Endometrium (tissue), 2 donors: ENCODE data around the gene CCDC102A.

Experiments
- FAIRE-seq: peaks from 2 replicates; lab custom pipeline; 2012; peaks lifted over from hg19 to GRCh38; lab: Jason Lieb, UNC
- donor health status: control.
- donor health status: control.

The CCDC102A gene

DNA sequence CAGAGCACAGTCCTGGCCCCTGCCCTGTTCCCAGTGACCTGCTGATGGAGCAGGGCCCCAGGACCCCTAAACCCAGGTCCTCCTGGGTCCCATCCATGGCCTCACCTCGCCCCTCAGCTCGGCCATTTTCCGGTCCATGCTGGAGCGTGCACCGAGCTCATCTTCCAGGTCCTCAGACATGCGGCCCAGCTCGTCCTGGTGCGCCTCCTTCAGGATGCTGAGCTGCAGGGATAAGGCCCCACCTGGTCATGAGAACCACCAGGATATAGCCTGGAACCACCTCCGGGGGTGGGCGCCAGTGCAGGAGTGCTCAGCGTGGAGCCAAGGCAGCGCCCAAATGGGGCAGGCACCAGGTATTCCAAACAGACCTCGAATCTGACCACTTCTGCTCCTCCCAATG lies 17.9 kb downstream of the CCDC102A start:
- no peak for FAIRE-seq

DNA sequence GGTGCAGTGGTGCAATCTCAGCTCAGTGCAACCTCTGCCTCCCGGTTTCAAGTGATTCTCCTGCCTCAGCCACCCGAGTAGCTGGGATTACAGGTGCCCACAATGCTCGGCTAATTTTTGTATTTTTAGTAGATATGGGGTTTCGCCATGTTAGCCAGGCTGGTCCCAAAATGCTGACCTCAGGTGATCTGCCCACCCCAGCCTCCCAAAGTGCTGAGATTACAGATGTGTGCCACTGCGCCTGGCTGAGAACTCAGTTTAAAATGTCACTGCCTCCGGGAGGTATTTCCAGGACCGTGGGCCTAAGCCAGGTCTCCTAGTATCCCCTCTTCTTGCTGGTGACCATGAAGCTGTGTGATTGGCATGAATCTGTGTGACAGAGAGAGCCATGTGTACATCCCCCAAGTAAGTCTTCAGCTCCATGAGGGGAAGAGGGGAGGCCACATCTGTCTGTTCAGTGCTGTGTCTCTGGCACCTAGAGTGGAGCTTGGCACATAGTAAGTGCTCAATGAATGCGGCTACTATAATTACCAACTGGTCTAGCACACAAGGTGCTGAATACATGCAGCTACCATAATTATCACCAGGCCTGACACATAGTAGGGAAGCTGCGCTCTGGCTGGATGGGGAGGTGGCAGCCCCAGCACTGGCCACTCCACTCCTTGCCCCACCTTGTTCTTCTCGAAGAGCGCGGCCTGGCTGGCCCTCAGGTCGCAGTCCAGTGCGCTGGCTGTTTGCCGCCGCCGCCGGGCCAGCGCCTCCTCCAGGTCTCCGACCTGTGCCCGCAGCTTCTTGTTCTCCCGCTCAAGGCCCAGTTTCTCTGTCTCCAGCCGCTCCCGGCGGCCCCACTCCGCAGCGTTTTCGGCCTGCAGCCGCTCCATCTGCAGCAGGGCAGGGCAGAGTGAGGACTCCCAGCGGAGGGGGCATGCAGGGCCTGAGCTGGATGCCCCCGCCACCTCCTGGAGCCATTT lies 18.7 kb downstream of the CCDC102A start:
- FAIRE-seq: no peak

DNA sequence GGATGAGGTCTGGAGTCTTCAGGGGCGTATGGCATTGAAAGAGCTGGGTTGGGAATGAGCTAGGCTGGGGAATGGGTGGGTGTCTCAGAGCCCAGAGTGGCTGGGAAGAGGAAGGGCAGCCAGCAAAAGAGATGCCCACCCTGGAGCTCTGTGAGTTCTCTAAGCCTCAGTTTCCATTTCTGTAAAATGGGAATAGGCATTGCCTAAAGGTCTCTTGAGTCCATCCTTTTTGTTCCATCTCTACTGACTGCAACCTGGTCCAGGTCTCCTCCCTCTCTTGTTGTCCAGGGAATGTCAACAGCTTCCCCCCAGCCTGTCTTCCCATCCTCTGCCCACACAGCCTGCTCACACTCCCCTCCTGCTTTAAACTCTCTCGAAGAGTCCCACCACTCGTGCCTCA lies 19.6 kb downstream of the CCDC102A start:
- no peak for FAIRE-seq

DNA sequence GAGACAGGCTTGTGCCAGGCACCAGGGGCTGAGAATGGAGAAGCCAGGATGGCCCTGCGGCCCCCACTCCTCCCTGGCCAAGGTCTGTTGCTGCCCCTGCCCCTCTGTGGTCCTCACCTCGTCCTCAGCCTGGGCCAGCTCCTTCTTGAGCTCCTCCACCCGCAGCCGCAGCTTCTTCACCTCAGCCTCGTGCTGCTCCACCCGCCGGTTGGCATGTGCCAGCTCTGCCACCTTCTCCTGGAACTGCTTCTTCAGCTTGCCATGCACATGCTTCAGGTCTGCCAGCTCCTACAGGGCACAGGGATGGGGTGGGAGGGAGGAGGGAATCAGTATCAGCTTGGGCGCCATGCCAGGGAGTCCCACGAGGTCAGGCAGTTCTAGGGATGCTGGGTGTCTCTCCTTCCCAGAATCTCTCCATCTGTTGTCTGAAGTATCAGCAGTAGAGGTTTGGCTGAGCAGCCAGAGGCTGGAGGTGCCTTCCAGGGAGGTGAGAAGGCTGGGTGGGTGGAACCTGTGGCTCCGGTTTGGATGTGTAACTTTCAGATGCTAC lies 20.1 kb downstream of the CCDC102A start:
- FAIRE-seq: no peak

DNA sequence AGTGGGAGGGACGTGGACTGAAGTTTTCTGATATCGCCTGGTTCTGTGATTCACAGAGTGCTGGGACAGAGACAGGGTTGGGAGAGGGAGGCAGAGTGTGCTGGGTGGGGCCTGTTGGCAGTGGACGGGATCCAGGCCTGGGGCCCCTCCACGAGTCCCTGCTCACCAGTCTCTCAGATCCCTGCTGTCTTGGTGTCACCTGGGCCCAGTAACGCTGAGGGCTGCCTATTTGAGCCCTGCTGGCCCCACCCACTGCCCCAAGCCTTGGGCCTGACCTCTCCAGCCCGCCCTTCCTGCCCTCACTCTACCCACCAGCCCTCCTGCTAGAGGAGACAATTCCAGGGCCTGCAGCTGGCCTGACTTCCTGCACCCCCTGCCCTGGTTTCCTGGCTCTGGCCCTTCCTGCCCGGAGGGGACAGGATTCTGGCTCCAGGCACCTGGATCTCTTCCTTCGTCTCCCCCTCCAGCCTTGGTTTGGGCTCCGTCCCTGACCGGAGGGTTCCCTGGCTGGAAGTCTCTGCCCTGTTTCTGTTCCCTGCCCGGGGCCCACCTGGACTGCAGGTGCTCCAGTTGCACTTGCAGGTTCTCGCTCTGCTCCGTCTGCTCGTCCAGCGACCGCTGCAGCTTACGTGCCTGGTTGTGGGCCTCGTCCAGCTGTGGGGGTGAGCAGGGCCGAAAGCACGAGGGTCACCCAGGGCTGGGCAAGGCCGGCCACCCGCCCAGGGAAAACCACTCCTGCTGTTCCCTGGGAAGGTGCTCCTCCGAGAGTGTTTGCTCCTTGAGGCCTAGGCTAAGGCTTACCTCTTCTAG lies 21.4 kb downstream of the CCDC102A start:
- FAIRE-seq: no peak

DNA sequence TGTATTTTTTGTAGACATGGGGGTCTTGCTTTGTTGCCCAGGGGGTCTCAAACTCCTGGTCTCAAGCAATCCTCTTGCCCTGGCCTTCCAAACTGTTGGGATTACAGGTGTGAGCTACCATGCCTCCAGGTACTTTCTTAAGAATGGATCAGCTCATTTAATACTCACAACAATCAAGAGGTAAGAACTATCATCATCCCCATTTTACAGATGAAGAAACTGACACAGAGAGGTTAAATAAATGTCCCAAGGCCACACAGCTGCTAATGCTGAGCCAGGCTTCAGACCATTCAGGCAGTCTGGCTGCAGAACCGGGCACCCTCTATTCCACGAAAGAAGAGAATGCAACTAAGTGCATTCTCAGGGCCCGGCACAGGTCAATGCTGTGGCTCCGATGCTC lies 22.0 kb downstream of the CCDC102A start:
- no peak for FAIRE-seq

DNA sequence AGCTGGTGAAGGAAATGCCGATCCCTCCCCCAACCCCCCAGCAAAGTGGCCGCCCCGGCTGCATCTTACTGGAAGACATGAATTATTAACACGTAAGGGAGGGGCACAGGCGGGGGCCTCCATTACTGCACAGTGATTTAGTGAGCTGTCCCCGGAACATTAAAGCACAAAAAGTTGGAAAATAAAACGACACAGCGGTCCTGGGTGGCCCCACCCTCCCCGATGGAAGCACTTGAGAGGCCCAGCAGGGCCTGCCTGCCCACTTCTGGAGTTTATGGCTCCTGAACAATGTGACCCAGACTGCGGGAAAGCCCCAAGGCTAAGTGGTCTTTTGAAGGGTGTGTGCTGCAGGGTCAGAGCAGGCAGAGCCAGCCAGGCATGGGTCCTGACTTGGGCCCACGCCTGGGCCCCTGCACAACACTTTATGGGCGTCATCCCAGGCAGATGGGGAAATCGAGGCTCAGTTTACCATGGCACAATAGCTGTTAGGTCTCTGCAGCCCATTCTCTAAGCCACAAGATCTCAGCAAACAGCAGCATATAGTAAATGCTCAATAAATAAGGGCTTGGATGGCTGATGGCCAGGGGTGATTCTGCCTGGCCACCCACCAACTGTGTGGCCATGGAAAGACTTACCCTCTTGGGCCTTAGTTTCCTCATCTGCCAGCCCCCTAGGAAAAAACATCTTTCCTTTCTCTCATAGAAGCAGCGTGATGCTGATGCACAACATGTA lies 22.8 kb downstream of the CCDC102A start:
- FAIRE-seq: peak; percentile 86

DNA sequence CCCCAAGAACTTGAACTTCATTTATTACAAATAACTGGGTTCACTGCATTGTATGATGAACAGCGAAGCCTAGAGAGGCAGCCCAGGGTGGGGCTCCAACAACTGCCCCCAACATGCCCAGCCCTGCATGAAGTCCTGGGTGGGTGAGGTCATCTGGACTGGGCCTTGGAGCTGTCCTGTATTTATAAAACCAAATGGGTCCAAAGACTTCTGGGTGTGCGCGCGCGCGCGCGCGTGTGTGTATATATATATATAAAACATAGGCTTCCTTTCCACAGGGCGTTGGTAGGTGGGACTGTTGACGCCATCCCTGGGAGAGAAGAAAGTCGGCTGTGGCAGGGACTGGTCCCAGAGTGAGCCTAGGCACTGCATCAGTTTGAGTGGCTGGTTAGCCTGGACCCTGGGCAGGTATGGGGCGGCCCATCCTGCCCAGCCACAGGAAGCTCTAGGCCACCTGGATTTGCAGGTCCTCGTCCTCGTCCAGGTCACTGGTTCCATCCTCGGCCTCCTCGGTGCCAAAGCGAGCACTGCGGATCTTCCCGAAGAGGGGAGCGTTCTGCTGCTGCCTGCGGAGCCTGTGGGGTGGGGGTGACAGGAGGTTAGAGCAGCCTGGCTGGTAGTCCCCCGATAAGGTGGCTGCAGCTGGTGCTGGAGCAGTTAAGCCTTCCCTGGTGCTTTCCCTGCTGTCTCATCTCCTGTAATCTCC lies 23.9 kb downstream of the CCDC102A start:
- no peak for FAIRE-seq

DNA sequence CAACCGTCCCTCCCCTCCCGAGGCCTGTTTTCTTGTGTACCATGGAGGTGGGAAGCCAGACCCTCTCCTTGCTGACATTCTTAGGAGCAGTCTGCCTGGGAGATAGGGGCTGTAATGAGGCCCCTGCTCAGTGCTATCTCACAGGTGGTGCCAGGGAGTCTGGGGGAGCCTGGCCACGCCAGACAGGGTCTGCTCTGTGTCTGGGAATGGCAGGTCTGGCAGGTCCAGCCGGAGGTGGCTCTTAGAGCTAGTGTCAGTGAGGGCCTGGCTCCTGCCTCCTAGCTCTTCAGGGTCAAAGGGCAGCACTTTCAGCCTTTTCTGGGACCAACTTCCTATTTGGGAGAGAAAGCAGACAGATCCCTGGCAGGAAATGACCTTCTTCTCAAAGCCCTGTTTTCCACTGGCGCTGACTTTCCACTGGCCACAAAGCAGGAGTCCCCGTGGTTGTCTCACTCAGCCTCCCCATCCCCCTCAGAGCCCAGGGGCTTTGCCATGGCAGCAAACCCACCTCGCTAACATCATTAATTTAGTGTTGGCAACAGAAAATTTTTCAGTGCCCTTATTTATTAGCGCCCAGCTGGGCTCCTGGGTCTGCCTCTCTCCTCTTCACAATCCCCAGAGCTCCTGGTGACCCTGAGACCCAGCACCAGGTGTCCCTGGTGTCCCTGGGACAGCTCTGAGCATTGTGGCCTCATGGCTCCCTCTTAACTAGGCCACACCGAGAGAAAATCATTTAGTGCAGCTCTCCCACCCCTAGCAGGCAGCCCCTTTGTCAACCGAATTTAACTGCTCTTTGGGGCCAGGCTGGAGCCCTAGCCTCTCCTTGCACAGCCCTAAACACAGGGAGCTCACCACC lies 26.1 kb downstream of the CCDC102A start:
- FAIRE-seq: no peak

DNA sequence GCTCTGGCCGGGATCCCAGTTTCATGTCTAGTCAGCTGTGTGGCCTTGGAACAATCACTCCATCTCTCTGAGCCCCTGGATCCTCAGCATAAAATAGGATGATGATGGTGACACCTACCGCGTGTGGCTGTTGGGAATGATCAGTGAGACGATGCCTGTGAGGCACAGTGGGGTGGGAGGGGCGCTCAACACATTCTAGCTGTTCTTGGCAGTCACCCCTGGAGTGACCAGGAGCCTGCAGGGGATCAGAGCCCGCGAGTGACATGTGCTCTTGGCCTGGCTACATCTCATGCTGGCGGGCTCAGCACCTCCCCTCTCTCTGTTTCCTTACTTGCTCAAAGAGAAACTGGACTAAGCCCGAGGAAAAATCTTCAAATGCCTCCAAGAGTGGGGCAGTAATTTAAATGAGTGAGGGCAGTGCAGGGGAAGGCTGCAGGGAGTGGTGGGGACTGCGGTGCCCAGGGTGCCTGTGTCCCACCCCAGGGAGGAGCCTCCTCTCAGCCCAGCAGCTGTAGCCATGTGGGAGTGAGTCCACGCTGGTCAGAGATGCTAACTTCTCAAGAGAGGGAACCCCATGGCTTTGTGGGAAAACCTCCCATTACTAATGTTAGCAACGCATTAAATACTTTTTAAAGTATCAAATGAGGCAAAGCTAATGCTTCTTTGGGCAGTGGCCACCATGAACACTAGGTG lies 27.0 kb downstream of the CCDC102A start:
- FAIRE-seq: no peak

DNA sequence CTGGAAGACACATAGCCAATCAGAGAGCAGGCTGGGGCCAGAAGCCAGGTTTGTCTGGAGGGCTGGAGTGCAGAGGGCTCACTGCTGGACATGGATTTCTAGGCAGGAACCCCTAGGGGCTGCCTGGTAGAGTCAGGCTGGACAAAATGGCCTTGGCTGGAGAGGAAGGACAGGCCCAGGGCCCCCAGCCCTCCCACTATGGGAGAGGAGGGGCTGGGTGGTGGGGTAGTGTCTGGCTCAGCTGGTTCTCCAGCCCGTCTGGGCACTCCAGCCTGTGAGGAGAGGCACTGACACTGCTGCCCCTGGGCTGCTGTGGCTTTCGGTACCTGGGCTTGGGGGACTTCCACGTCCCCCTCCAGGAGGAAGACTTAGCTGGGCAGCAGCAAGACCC lies 28.3 kb downstream of the CCDC102A start:
- no peak for FAIRE-seq

DNA sequence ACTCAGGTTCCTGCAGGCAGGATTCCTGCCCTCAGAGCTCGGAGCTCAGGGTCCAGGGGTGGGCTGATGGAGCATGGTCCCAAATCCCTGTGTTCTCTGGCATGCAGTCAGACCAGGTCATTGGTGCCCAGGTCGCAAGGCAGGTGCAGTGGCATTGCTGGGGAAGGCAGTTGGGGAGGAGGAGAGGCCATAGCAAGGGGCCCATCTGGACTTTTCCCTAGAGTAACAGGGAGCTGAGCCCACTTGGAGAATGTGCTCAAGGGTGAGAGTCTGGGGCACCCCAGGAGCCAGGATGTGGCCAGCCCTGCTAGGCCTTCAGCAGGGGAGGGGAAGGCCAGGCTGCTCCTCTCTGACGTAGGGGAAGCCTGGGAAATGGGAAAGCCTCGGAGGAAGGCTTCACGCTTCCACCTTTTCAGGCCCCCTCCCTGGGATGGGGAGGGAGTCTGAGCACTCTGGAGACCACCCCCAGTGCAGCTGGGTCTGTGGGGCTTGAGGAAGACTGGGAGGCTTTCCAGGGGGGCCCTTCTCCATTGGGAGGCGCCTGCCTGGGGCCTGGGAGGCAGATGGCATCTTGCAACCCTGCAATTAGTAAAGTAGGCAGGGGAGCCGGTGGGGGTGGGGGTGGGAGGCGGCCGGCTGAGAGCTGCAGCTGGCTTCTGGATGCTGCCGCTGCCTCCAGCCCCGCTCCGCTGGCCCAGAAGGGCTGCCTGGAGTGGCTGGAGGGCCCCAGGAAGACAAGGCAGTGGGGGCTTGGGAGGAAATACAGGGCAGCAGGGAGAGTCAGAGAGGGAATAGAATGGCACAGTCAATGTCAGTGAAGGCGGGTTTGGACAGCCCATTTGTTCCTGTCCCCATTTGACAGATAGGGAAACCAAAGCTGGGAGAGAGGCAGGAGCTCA lies 29.0 kb downstream of the CCDC102A start:
- FAIRE-seq: no peak

DNA sequence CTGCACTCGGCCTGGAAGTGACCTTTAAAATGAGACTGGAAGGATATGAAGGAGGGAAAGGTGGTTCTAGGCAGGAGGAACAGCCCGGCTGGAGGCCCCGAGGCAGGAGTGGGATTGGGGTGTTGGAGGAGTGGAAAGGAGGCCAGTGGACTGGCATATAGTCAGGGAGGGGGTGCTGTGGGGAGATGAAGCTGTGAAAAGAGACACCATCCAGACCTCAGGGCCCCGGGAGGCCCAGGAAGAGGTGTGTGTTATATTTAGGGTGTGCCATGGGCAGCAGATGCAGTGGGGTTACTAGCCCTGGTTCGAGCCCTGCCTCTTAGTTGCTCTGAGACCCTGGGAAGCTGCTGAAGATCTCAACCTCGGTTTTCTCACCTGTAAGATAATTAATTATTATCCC lies 31.2 kb downstream of the CCDC102A start:
- FAIRE-seq: no peak

DNA sequence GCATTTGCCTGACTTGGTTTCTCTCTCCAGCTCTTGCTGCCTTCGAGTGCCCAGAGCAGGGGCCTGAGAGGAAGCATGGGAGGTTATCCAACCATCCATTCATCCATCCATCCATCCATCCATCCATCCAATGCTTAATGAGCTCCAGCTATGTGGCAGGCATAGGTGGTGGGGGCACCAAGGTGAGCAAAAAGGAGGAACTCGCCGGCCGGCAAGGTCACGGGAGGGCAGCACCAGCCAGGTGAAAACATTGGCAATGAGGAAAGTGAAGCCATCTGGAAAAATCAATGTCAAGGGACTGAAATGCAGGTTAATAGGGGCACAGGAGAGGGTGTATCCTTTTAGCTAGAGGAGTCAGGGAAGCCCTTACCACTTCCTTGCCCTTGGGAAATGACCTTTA lies 31.9 kb downstream of the CCDC102A start:
- no peak for FAIRE-seq

DNA sequence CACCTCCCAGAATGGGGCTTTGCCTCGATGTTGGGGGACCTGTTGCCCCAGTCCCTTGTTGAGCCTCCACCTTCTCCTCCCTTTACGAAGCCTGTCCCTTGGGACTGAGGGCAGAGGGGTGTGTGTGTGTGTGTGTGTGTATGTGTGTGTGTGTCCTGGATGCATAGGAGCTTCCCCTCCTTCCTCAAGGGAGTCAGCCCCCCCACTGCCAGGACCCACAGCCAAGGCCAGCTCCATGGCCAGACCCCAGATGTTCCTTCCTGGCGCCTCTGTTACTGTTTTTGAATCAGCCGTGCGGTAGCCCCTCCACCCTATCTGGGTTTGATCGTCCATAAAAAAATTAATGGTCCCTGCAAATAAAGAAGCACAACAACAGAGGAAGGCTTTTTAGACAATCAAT lies 32.4 kb downstream of the CCDC102A start:
- FAIRE-seq: no peak

DNA sequence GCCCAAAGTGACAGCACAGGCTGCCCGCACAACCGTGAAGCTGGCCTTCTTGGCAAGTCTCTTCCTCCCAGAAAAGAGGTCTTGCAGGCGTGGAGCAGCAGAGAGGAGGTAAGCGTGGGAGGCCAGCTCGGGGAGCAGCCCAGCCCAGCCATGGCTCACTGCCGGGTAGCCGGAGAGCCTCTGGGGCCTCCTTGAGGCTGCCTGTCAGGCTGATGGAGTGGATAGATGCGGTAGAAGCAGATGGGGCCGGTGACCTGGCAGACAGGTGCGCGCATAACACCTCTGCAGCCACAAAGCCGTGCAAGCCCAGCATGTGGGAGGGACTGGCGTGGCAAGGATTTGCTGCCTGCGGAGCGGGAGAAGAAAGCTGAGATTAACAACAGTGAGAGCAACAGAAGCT lies 33.0 kb downstream of the CCDC102A start:
- FAIRE-seq: no peak

DNA sequence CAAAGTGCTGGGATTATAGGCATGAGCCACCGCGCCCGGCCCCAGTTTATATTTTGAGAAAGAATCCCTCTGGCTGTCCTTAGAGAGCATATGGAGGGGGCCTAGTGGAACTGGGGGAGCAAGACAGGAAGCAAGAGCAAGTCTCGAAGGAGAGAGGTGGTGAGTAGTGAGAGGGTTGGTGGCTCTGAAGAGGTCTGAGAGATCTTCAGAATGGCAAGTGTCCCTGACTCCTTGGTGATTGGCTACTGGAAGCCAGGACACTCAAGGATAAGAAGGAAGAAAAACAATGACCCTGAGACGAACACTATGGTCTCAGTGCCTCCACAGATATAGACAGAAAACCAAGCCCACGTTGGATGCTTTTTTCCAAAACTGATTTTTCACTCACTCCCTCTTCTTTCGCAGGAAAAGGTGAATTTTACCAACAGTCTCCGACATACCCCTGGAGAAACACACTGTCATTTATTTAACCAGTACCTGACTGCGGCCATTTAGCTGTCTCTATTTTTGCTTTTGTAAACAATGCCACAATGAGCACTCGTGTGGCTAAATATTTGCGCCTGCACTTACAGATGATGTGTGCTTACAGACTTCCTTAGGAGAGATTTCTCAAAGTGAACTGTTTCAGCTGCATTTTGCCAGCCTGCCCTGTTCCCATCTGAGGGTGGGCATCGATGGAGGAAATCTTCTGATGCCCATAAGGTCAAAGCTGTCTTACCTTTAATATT lies 34.2 kb downstream of the CCDC102A start:
- no peak for FAIRE-seq

DNA sequence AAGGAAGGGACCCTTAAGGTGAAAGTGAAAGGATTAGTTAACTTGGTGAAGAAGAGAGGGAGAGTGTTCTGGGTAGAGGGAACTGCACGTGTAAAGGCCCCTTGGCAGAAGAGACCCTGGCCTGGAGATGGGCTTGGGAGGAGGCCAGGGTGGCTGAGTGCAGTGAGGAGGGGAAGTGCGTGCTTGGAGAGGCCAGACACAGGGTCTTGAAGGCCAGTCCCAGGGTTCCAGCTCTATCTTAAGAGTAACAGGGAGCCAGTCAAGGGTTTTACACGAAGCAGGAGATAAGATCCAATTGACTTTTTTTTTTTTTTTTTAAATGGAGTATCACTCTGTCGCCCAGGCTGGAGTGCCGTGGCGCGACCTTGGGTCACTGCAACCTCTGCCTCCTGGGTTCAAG lies 34.9 kb downstream of the CCDC102A start:
- no peak for FAIRE-seq
